Calu3 (cell line): ENCODE data around the gene MXRA8. TPM values are rescaled to one million over a fixed set of nuclear protein-coding genes. Genes with fewer than 3 reads are reported as not detected.
A peak's percentile ranks its signal among the peaks of the same experiment; 100 is the strongest.

Experiments
- BruUV-seq: library from RNA; stranded (reverse); fragments of 400-500 nt; replicated peaks from 2 replicates; lab custom pipeline; 2021; lab: Mats Ljungman, UMichigan
- CTCF ChIA-PET: fragments of 300-600 bp; sonication (Branson Sonifier 250); formaldehyde crosslinking; loops from one replicate; lab custom pipeline; 2022; ENCODE audit warnings: antibody characterized with exemption; lab: Charles Lee
- DNase-seq: peaks from one replicate; pipeline ENCODE4 v3.0.0; 2022
- H3K27ac Mint-ChIP-seq: one replicate; pipeline ENCODE4 v1.8.0; 2022; ENCODE audit warnings: mixed read lengths; ENCODE audit not compliant: unreplicated experiment
- H3K27me3 Mint-ChIP-seq: one replicate; pipeline ENCODE4 v1.8.0; 2022; ENCODE audit warnings: mixed read lengths; ENCODE audit not compliant: unreplicated experiment
- H3K36me3 Mint-ChIP-seq: one replicate; pipeline ENCODE4 v1.8.0; 2022; ENCODE audit warnings: mild to moderate bottlenecking, moderate library complexity, mixed read lengths; ENCODE audit not compliant: insufficient read depth, unreplicated experiment
- H3K4me1 Mint-ChIP-seq: one replicate; pipeline ENCODE4 v1.8.0; 2022; ENCODE audit warnings: mild to moderate bottlenecking, low read depth, mixed read lengths; ENCODE audit not compliant: unreplicated experiment
- H3K4me3 Mint-ChIP-seq: one replicate; pipeline ENCODE4 v1.8.0; 2022; ENCODE audit warnings: mild to moderate bottlenecking, low read depth, moderate library complexity, mixed read lengths; ENCODE audit not compliant: unreplicated experiment
- H3K9me3 Mint-ChIP-seq: one replicate; pipeline ENCODE4 v1.8.0; 2022; ENCODE audit warnings: low read depth, mixed read lengths; ENCODE audit not compliant: unreplicated experiment
- CTCF ChIP-seq: fragments of 200-600 bp; IDR thresholded peaks from one replicate; pipeline ENCODE4 v1.8.0; 2022; ENCODE audit warnings: antibody characterized with exemption; ENCODE audit not compliant: unreplicated experiment
- intact Hi-C: fragments of 100-400 bp; cut with micrococcal nuclease; formaldehyde crosslinking; loops from one replicate; pipeline ENCODE4 v1.10.0; 2022; ENCODE audit not compliant: unreplicated experiment
- total RNA-seq: library from RNA; stranded (reverse); gene quantifications from 2 replicates; pipeline ENCODE4 v1.2.3, GENCODE V29; 2022

Gene MXRA8
- total RNA-seq, 1 experiment from 2014 or later = not detected

DNA sequence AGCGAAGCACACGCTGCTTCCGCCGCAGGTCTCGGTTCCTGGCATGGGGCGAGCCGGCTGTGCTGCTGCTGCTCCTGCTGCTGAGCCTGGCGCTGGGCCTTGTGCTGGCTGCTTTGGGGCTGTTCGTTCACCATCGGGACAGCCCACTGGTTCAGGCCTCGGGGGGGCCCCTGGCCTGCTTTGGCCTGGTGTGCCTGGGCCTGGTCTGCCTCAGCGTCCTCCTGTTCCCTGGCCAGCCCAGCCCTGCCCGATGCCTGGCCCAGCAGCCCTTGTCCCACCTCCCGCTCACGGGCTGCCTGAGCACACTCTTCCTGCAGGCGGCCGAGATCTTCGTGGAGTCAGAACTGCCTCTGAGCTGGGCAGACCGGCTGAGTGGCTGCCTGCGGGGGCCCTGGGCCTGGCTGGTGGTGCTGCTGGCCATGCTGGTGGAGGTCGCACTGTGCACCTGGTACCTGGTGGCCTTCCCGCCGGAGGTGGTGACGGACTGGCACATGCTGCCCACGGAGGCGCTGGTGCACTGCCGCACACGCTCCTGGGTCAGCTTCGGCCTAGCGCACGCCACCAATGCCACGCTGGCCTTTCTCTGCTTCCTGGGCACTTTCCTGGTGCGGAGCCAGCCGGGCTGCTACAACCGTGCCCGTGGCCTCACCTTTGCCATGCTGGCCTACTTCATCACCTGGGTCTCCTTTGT, 24.7 kb downstream of the MXRA8 start:
- H3K36me3 Mint-ChIP-seq = peaks cover 62% of the 10 kb centered on the region
- no peaks in the 10 kb centered on the region for H3K4me1 Mint-ChIP-seq
- H3K4me3 Mint-ChIP-seq = no peak overlapping the region
- TF ChIP-seq CTCF = no peak
- H3K27ac Mint-ChIP-seq = peak overlapping the region; percentile 53
- DNase-seq = no peak
- H3K27me3 Mint-ChIP-seq = no peaks in the 10 kb centered on the region
- CTCF ChIA-PET = no interaction called here
- BruUV-seq = no TSS peak
- intact Hi-C loops = no loop called here
- no peaks in the 10 kb centered on the region for H3K9me3 Mint-ChIP-seq

- Mint-ChIP-seq H3K27ac (no peak overlapping the region), H3K4me1 (no peaks in the 10 kb centered on the region), H3K27me3 (no peaks in the 10 kb centered on the region), H3K36me3 (peaks cover 63% of the 10 kb centered on the region), H3K9me3 (no peaks in the 10 kb centered on the region), H3K4me3 (no peak overlapping the region)
- BruUV-seq = no TSS peak
- TF ChIP-seq CTCF = no peak
- DNase-seq = no peak
- intact Hi-C loops = no loop called here
- CTCF ChIA-PET = no interaction called here
Measured at GRCh38 chr1:1332774-1333480, 25.4 kb downstream of the MXRA8 start.

GRCh38 chr1:1332031-1332755, 26.2 kb downstream of the MXRA8 start:
- CTCF ChIA-PET = no interaction called here
- Mint-ChIP-seq H3K9me3 (no peaks in the 10 kb centered on the region), H3K4me3 (no peak overlapping the region), H3K27me3 (no peaks in the 10 kb centered on the region), H3K4me1 (no peaks in the 10 kb centered on the region), H3K36me3 (peaks cover 63% of the 10 kb centered on the region), H3K27ac (no peak overlapping the region)
- no TSS peak for BruUV-seq
- no peak for DNase-seq
- no peak for TF ChIP-seq CTCF
- intact Hi-C loops = no loop called here

DNA sequence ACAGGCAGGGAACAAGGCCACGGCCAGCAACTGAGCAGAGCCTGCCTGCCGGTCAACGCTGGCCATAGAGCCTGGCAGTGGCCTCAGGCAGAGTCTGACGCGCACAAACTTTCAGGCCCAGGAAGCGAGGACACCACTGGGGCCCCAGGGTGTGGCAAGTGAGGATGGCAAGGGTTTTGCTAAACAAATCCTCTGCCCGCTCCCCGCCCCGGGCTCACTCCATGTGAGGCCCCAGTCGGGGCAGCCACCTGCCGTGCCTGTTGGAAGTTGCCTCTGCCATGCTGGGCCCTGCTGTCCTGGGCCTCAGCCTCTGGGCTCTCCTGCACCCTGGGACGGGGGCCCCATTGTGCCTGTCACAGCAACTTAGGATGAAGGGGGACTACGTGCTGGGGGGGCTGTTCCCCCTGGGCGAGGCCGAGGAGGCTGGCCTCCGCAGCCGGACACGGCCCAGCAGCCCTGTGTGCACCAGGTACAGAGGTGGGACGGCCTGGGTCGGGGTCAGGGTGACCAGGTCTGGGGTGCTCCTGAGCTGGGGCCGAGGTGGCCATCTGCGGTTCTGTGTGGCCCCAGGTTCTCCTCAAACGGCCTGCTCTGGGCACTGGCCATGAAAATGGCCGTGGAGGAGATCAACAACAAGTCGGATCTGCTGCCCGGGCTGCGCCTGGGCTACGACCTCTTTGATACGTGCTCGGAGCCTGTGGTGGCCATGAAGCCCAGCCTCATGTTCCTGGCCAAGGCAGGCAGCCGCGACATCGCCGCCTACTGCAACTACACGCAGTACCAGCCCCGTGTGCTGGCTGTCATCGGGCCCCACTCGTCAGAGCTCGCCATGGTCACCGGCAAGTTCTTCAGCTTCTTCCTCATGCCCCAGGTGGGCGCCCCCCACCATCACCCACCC, 27.0 kb downstream of the MXRA8 start, which contains the start of gene TAS1R3:
Gene TAS1R3, plus strand, starts transcription at position 213 of the 898 bp plus-strand sequence. Its CDS starts 66 bp downstream, at position 279.
- CTCF ChIA-PET = no interaction called here
- H3K27me3 Mint-ChIP-seq = no peaks in the 10 kb centered on the region
- DNase-seq = no peak
- no peak for TF ChIP-seq CTCF
- peaks cover 67% of the 10 kb centered on the region for H3K36me3 Mint-ChIP-seq
- intact Hi-C loops = no loop called here
- H3K4me1 Mint-ChIP-seq = no peaks in the 10 kb centered on the region
- no peak within 1 kb of the TSS for H3K27ac Mint-ChIP-seq
- BruUV-seq = TSS peak; percentile 11
- H3K4me3 Mint-ChIP-seq = no peak within 1 kb of the TSS
- no peaks in the 10 kb centered on the region for H3K9me3 Mint-ChIP-seq
